ENCODE measurements around the gene PCGF3.

PCGF3 gene

GRCh38 chr4:791898-792625 is 86.4 kb downstream of the PCGF3 start:
- DNase-seq, result no peak
- no peaks in the 10 kb centered on the region for H3K27me3 ChIP-seq
- no peak for TF ChIP-seq CTCF (IDR thresholded peaks at IDR 0.05; ENCODE audit: low read depth, low read length)
- H3K4me3 ChIP-seq (ENCODE audit: low read depth, low read length), result no peak overlapping the region
- no peaks in the 10 kb centered on the region for H3K9me3 ChIP-seq
- H3K36me3 ChIP-seq, result peaks cover 14% of the 10 kb centered on the region
- H3K4me1 ChIP-seq, result peaks cover 13% of the 10 kb centered on the region

- no peaks in the 10 kb centered on the region for H3K27me3 ChIP-seq
- no peak for DNase-seq
- peaks cover 15% of the 10 kb centered on the region for H3K36me3 ChIP-seq
- no peaks in the 10 kb centered on the region for H3K9me3 ChIP-seq
- H3K4me1 ChIP-seq, result peaks cover 13% of the 10 kb centered on the region
- no peak overlapping the region for H3K4me3 ChIP-seq (ENCODE audit: low read depth, low read length)
- TF ChIP-seq CTCF (IDR thresholded peaks at IDR 0.05; ENCODE audit: low read depth, low read length), result no peak
Observed at GRCh38 chr4:792626-793092, 87.0 kb downstream of the PCGF3 start.

- no peak for DNase-seq
- Histone ChIP-seq H3K4me1 (peaks cover 13% of the 10 kb centered on the region), H3K4me3 (ENCODE audit: low read depth, low read length) (no peak overlapping the region), H3K9me3 (no peaks in the 10 kb centered on the region), H3K27me3 (no peaks in the 10 kb centered on the region), H3K36me3 (peaks cover 15% of the 10 kb centered on the region)
- no peak for TF ChIP-seq CTCF (IDR thresholded peaks at IDR 0.05; ENCODE audit: low read depth, low read length)
Observed at GRCh38 chr4:793093-793861, 87.6 kb downstream of the PCGF3 start.

GRCh38 chr4:793941-794621 is 88.4 kb downstream of the PCGF3 start:
- H3K9me3 ChIP-seq, result no peaks in the 10 kb centered on the region
- DNase-seq, result no peak
- TF ChIP-seq CTCF (IDR thresholded peaks at IDR 0.05; ENCODE audit: low read depth, low read length), result no peak
- H3K4me3 ChIP-seq (ENCODE audit: low read depth, low read length), result no peak overlapping the region
- H3K4me1 ChIP-seq, result peaks cover 6% of the 10 kb centered on the region
- no peaks in the 10 kb centered on the region for H3K27me3 ChIP-seq
- H3K36me3 ChIP-seq, result peaks cover 12% of the 10 kb centered on the region

- Histone ChIP-seq H3K4me1 (no peaks in the 10 kb centered on the region), H3K9me3 (no peaks in the 10 kb centered on the region), H3K4me3 (ENCODE audit: low read depth, low read length) (no peak overlapping the region), H3K36me3 (peaks cover 19% of the 10 kb centered on the region), H3K27me3 (no peaks in the 10 kb centered on the region)
- DNase-seq, result no peak
- TF ChIP-seq CTCF (IDR thresholded peaks at IDR 0.05; ENCODE audit: low read depth, low read length), result no peak
Observed at GRCh38 chr4:794900-795725, 89.5 kb downstream of the PCGF3 start.

All from BE2C (cell line).